Tibial nerve (tissue), 4 donors: Measurements from ENCODE around the gene VKORC1. TPM values are rescaled to one million over a fixed set of nuclear protein-coding genes. Genes with fewer than 3 reads are reported as not detected.

Source experiments
- DNase-seq, 2 donors: peaks; one replicate each; pipeline ENCODE4 v3.0.0-alpha.2; 2019; ENCODE audit warnings: low spot score in 2 of 2
- H3K27ac ChIP-seq, 4 donors: fragments of 200-600 bp; sonication (generic) in 3 of 4; one replicate each; pipeline ENCODE4 v1.5.1; 2017 to 2019; ENCODE audit warnings: mild to moderate bottlenecking in 1 of 4
- H3K27me3 ChIP-seq, 2 donors: fragments of 200-600 bp; sonication (generic) in 1 of 2; one replicate each; pipeline versions ENCODE4 v1.5.1 to v1.6.0; 2017 to 2019
- H3K36me3 ChIP-seq, 3 donors: fragments of 200-600 bp; sonication (generic); one replicate each; pipeline ENCODE4 v1.5.1; 2018 to 2019
- H3K4me1 ChIP-seq, 4 donors: fragments of 200-600 bp; sonication (generic) in 3 of 4; one replicate each; pipeline ENCODE4 v1.5.1; 2017 to 2019
- H3K4me3 ChIP-seq, 4 donors: fragments of 200-600 bp; sonication (generic) in 3 of 4; one replicate each; pipeline ENCODE4 v1.5.1; 2017 to 2019; ENCODE audit warnings: mild to moderate bottlenecking in 1 of 4, moderate library complexity in 1 of 4
- H3K9me3 ChIP-seq, 4 donors: fragments of 200-600 bp; sonication (generic) in 3 of 4; one replicate each; pipeline ENCODE4 v1.5.1; 2017 to 2019
- EP300 ChIP-seq, 2 donors: sonication (generic); formaldehyde crosslinking; IDR thresholded peaks; one replicate each; pipeline ENCODE4 v1.6.1; 2017; ENCODE audit warnings: antibody characterized with exemption in 2 of 2, mild to moderate bottlenecking in 1 of 2
- POLR2A ChIP-seq, 2 donors: fragments of 450-650 bp; IDR thresholded peaks; one replicate each; pipeline ENCODE4 v1.6.1; 2017; ENCODE audit warnings: antibody characterized with exemption in 2 of 2, mild to moderate bottlenecking in 2 of 2, moderate library complexity in 2 of 2
- WGBS, 2 donors: methylation state at CpG; one replicate each; pipeline ENCODE4 v1.1.5; 2018; 5-methylcytosine and 5-hydroxymethylcytosine counted together
- total RNA-seq, 4 donors: library from RNA; depleted of rRNA; stranded (reverse); fragments of >200 nt; gene quantifications; one replicate each; pipeline ENCODE4 v1.1.0, GENCODE V29; 2016
- TF ChIP-seq, protein P1 (sequence below), 5 experiments: fragments of 200-600 bp in 3 of 5; fragments of 450-650 bp in 2 of 5; sonication (generic) in 3 of 5; IDR thresholded peaks; one replicate each; pipeline ENCODE4 v1.5.1; 2016 to 2019; ENCODE audit warnings: antibody characterized with exemption in 5 of 5, mild to moderate bottlenecking in 3 of 5, moderate library complexity in 2 of 5

Gene VKORC1
- total RNA-seq, 4 donors from 2014 or later: 114 to 180 (median 136) TPM

DNA sequence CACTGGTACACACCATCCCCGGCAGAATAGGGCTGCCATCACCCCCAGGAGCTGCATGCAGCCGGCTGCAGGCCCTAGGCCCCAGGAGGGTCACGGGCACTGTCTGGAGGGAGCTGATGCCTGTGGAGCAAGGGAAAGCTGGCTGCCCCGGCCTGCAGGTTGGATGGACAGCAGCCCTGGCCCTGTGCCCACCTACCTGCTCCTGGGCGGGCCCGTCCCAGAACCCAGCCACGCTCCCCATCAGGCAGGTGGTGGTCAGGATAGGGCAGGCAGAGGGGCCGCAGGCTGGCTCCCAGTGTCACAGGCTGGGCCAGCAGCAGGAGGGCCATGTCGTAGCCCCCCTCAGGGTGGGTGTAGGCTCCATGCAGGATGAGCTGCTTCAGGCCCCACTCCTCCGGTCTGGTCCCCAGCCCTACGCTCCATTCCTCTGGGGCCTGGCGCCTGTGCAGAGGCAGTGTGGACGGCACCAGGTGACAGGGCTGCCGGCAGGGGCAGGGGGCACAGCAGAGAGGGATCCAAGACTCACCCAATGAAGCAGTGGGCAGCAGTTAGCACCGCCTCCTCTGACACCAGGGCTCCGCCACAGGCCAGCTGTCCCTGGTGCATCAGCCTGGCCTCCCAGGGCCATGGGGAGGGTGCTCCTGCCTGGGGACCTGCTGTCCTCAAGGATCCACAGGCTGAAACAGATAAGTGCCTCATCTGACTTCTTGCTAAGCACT is 9.9 kb downstream of the VKORC1 start:
- WGBS, 2 donors: 73 to 74% methylated on average over 4 to 12 of the region's 16 CpGs
- Histone ChIP-seq H3K27me3 (no peaks in the 10 kb centered on the region), H3K9me3 (no peaks in the 10 kb centered on the region), H3K4me1 (peaks cover 0 to 25% (median 0%) of the 10 kb centered on the region in 4 donors), H3K27ac (no peak overlapping the region), H3K4me3 (no peak overlapping the region), H3K36me3 (peaks cover 0 to 99% (median 0%) of the 10 kb centered on the region in 3 donors)
- TF ChIP-seq, protein P1, sequence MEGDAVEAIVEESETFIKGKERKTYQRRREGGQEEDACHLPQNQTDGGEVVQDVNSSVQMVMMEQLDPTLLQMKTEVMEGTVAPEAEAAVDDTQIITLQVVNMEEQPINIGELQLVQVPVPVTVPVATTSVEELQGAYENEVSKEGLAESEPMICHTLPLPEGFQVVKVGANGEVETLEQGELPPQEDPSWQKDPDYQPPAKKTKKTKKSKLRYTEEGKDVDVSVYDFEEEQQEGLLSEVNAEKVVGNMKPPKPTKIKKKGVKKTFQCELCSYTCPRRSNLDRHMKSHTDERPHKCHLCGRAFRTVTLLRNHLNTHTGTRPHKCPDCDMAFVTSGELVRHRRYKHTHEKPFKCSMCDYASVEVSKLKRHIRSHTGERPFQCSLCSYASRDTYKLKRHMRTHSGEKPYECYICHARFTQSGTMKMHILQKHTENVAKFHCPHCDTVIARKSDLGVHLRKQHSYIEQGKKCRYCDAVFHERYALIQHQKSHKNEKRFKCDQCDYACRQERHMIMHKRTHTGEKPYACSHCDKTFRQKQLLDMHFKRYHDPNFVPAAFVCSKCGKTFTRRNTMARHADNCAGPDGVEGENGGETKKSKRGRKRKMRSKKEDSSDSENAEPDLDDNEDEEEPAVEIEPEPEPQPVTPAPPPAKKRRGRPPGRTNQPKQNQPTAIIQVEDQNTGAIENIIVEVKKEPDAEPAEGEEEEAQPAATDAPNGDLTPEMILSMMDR (IDR thresholded peaks at IDR 0.05): no peak
- TF ChIP-seq EP300 (IDR thresholded peaks at IDR 0.05) (no peak), POLR2A (IDR thresholded peaks at IDR 0.05) (no peak)
- DNase-seq: no peak

DNA sequence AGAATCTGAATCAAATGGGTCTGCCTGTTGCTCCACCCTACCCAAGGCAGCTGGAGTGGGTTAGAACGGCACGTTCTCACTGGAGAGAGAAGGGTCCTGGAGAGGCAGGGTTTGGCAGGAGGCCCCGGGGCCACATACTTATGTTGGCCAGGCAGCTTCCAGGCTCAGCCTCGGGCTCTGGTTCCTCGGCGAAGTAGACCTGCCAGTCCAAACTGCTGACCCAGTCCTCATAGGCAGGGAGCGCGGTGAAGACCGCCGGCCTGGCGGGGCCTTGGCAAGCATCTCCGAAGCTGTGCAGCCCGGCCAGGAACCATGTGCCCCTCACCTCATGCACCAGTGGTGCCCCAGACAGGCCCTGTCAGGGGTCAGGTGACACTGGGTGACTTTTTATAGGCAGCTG is 10.6 kb downstream of the VKORC1 start:
- no peak overlapping the region for H3K27ac ChIP-seq
- H3K9me3 ChIP-seq: no peaks in the 10 kb centered on the region
- H3K4me3 ChIP-seq: no peak overlapping the region
- H3K36me3 ChIP-seq: peaks cover 0 to 99% (median 0%) of the 10 kb centered on the region in 3 donors
- no peaks in the 10 kb centered on the region for H3K27me3 ChIP-seq
- TF ChIP-seq, protein P1 (IDR thresholded peaks at IDR 0.05): no peak
- TF ChIP-seq EP300 (IDR thresholded peaks at IDR 0.05) (no peak), POLR2A (IDR thresholded peaks at IDR 0.05) (no peak)
- H3K4me1 ChIP-seq: peaks cover 0 to 25% (median 0%) of the 10 kb centered on the region in 4 donors
- WGBS, 2 donors: 58 to 85% methylated on average over 2 to 13 of the region's 13 CpGs
- DNase-seq: no peak

DNA sequence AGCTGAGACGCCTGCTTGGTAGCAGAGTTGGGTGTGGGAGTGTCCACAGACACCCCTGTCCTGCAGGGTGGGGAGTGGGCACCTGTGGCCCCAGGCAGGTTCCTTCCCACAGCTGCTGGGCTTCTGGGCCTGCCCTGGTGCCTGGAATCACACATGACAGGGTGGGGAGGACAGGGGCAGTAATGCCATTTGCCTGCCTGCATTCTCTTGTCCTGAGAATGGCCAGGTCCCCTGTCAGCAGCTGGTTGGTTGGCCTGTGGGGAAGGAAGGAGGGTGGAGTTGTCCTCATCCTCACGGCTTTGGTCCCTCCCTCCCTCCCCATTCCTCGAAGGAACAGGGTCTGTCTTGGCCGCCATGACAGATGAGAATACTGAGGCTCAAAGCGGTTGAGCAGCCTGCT is 11.0 kb downstream of the VKORC1 start:
- WGBS, 2 donors: 54 to 73% methylated on average over 4 to 5 of the region's 5 CpGs
- Histone ChIP-seq H3K4me1 (peaks cover 0 to 25% (median 0%) of the 10 kb centered on the region in 4 donors), H3K4me3 (no peak overlapping the region), H3K9me3 (no peaks in the 10 kb centered on the region), H3K27me3 (no peaks in the 10 kb centered on the region), H3K36me3 (peaks cover 0 to 99% (median 3%) of the 10 kb centered on the region in 3 donors), H3K27ac (no peak overlapping the region)
- DNase-seq: no peak
- TF ChIP-seq POLR2A (IDR thresholded peaks at IDR 0.05): no peak
- no peak for TF ChIP-seq EP300 (IDR thresholded peaks at IDR 0.05)
- TF ChIP-seq, protein P1 (IDR thresholded peaks at IDR 0.05): no peak

DNA sequence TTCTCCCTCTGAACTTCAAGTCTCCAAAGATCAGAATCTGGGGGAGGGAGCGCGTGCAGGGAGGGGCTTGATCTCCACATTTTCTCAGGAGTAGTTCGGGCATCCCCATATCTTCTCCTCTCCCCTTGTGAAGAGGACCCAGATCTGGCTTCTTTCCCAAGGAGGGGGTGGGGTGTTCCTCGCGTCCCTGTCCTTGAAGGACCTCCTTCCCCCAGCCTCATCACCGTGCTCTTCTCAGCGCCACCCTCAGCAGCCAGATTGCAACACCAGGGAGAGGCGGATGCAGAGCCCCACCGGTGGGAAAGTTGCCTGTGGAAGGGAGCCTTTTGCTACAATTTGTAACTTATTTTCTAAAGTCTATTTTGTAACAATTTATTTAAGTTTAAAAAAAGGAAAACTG is 11.5 kb downstream of the VKORC1 start:
- peaks cover 0 to 25% (median 0%) of the 10 kb centered on the region in 4 donors for H3K4me1 ChIP-seq
- 55 to 61% methylated on average over 7 to 9 of the region's 9 CpGs for WGBS, 2 donors
- TF ChIP-seq EP300 (IDR thresholded peaks at IDR 0.05): no peak
- no peak for TF ChIP-seq POLR2A (IDR thresholded peaks at IDR 0.05)
- TF ChIP-seq, protein P1 (IDR thresholded peaks at IDR 0.05): no peak
- no peak overlapping the region for H3K27ac ChIP-seq
- H3K36me3 ChIP-seq: peaks cover 0 to 99% (median 6%) of the 10 kb centered on the region in 3 donors
- DNase-seq: no peak
- no peaks in the 10 kb centered on the region for H3K9me3 ChIP-seq
- H3K4me3 ChIP-seq: no peak overlapping the region
- H3K27me3 ChIP-seq: no peaks in the 10 kb centered on the region

DNA sequence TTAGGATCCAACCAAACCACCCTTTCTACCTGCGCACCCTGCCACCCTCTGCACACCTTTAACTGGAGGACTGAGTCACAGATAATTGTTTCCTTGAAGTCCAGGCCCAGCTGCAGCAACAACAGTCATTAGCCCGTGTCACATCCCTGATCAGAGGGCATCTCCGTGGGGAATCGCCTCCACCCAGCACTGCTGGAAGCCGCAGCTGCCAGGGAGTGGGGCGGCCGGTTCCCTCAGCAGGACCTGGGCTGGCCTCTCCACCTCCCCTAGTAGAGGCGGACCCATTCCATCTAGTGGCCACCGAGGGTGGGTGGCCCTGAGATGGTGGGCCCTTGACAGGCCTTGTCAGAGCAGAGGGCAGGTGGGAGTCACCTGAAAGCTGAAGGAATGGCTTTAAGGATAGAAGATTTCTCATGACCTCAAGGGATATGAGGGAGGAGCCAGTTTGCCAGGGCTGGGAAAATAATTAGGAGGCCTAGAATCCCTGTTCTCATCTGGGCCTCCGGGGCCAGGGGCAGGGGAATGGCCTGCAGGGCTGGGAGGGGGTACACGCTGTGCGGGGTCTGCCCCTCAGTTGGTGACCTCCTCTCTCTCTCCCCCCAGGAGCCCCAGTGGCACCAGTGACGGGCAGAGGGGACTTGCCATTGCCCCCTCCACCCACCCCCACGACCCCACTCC is 12.1 kb downstream of the VKORC1 start:
- TF ChIP-seq, protein P1 (IDR thresholded peaks at IDR 0.05): no peak
- TF ChIP-seq EP300 (IDR thresholded peaks at IDR 0.05) (no peak), POLR2A (IDR thresholded peaks at IDR 0.05) (no peak)
- WGBS, 2 donors: 59 to 67% methylated on average over 9 to 14 of the region's 14 CpGs

More for the DNA sequence above, 12.1 kb downstream of the VKORC1 start:
- no peak for DNase-seq
- no peak overlapping the region for H3K27ac ChIP-seq
- H3K4me1 ChIP-seq: peaks cover 0 to 25% (median 0%) of the 10 kb centered on the region in 4 donors
- no peaks in the 10 kb centered on the region for H3K9me3 ChIP-seq
- peaks cover 0 to 99% (median 11%) of the 10 kb centered on the region in 3 donors for H3K36me3 ChIP-seq
- H3K4me3 ChIP-seq: no peak overlapping the region
- H3K27me3 ChIP-seq: no peaks in the 10 kb centered on the region
